KBM-7 (cell line): ENCODE measurements around the gene PID1.
"Not testable (repeated sequence)": the region's sequence is repeated elsewhere in the genome, so short reads cannot be mapped to it uniquely, and the experiment has no call there.

Source experiments
- DNase-seq: peaks from one replicate; pipeline ENCODE4 v3.0.0-alpha.2; 2015
- in situ Hi-C: fragments of 300-500 bp; cut with MboI; formaldehyde crosslinking; loops from 2 replicates; pipeline ENCODE4 v1.14.3; 2020; ENCODE audit warnings: low sequenced_read_pairs, low pct_unique_long_range_greater_than_20kb, mixed read lengths

The PID1 gene

DNA sequence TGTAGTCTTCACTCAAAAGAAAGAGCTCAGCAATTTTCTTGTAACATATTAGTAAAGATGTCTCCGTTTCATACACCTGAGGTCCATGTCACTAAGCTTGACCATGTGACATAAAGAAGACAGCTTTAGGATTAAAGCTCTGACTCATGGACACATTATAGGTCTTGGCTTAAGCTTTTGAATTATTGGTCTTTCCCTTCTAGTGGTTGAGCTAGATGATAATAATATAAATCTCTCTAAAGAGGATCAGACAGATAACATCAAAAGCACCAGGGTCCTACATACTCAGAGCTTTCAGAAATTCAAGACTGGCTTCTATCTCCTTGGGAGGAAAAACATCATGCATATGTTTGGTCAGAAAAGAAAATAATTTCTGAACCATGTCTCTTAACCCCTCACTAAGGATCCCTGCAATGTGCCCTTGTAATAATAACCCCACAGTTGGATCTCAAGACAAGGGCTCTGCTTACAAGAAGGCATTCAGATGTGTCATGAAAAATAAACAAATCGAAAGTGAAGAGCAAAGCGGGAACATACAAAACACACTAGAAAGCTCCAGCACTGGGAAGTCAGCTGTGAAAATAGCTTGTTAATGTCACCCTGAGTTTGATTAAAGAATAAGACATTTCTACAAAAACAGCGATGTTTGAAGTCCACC, 174.5 kb downstream of the PID1 start:
- DNase-seq = no peak
- in situ Hi-C loops = no loop called here

DNA sequence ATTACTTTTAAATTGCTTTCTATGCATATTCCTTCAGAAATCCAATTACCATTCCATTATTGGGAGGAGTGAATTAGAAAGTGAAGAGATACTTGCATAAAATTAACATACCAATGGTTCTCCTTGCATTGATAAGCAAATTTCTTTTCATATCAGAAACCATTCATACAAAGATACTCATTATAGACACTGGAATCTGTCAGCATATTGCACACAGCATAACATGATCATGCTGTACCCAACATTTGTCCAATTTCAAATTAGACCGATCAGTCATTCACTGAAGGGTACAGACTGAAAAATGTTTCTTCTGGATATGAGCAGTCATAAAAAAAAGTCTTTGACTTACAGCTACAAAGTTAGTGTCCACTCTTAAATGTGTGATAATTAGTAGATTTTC, 175.6 kb downstream of the PID1 start:
- in situ Hi-C loops = no loop called here
- DNase-seq = no peak

DNA sequence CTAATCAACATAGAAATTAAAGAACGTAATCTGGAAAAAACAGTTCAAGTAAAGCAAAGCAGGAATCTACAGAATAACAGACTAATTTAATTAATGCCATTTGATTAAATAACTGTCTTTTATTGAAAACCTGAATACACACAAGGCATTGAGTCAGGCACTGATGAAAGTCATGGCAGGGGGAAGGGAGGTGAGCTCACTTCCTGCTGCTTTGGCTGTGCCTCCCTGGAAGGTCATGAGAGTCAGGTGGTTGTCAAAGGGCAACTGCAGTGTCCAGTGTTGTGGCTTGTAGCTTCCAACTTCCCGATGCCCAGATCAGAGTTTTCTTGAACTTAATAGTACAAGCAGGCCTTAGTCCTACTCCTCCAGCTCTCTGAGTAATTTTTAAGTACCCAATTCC, 180.9 kb downstream of the PID1 start:
- no peak for DNase-seq
- in situ Hi-C loops = no loop called here

DNA sequence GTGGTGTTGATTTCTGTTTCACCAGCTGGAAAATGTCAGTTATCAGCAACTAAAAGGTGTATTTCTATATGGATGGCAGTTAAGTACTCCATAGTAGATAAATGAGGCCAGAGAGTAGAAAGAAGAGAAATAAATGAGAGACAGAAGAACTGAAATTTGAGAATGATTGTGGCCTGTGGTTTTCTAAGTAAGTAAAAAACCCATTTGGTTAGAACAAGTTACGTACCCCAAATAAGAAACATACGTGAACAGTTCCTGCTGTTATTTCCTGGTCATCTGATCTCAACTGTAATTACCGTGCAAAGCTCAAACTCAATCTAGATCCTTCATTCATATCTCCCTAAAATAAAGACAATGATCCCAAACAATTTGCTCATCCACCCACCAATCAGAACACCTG, 181.3 kb downstream of the PID1 start:
- DNase-seq = no peak

DNA sequence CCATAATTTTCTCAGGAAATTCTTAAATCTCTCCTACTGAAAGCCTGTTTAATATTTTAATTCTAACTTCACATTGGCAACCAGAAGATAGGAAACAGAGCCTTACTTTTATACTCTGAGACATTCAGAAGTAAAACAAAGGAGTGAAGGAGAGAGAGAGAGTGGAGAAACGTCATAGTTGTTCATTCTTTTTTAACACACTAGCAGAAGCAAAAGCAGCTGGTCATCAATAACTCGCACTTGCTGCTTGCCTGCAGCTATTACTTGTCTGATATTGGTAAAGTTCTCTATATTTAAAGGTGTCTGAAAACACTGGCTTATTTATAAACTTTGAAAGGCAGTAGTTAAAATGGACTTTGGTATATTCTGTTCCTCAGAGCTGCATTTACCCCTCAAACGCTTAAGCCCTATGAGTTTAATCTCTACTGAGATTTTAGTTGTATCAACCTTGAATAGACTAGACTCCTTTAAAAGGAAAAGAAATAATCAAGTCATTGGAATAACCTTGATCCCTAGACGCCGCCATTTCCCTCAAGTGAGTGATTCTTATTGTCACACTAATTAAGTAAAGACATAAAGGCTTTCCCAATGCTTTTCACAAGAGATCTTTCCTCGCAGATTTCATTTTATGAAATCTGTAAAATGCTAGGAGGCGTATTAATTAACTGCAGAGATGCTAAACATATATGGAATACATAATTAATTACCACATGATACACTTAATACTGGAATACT, 182.0 kb downstream of the PID1 start:
- in situ Hi-C loops = no loop called here
- no peak for DNase-seq

More for the DNA sequence above, 181.3 kb downstream of the PID1 start:
- in situ Hi-C loops = no loop called here

DNA sequence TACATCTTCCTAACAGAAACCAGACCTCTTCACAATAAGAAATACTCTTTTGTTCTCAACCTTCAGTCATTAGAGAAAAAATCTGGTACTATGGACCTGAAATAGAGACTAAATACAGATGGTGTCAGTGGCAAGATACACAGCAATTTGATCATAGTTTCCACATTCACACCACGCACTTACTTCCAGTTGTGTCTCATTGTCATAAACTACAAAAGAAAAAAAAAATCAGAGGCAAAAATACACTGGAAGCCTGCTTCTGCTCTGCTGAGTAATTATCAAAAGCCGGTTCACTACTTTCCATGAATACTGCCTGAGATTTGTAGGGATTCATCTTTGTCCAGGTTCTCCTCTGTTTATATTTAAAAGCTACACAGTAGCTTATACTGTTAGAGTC, 182.6 kb downstream of the PID1 start:
- DNase-seq = no peak
- in situ Hi-C loops = no loop called here

DNA sequence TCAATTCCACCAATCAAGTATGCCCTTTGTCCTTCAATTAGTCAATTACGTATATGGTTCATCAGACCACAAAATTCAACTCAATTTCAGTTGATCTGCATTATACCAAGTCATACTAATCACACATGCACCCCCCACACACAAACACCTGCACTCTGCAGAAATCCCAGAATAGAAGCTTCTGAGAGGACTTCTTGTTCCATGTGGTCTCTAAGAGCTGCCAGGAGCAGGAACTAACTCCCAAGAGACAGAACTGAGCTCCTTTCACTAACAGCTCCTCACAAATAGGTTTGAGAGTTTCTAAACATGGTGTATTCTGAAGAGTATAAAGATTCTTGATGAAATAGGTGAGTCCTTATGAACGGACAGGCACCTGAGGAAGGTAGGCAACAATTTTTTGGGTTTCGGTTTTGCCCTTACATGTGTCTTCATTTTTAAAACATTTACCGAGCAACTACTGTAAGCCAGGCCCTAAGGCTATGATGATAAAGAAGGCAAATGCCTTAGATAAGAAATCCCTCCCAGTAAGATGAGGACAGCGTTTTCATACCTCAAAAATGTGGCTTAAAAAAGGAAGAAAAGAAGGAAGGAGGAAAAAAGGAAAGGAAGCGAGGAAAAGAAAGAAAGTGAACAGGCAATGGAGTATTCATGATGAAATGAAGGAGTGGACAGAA, 183.1 kb downstream of the PID1 start:
- in situ Hi-C loops = no loop called here

DNA sequence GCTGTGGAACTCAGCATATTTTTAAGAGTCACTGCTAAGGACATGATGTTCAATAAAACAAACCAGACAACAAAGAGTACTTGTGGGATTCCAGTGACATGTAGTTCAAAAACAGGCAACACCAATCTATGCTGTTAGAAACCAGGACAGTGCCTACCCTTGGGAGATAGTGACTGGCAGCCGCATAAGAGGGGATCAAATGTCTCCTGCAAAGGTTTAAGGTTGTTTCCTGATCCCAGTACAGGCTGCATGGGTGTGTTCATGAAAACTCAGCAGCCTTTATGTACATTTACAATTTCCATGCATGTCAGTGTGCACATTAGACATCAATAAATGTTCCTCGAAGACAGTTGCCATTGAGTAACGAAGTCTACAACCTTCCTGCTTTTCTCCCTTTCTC, 183.8 kb downstream of the PID1 start:
- DNase-seq = no peak
- in situ Hi-C loops = no loop called here

More for the DNA sequence above, 183.1 kb downstream of the PID1 start:
- no peak for DNase-seq

DNA sequence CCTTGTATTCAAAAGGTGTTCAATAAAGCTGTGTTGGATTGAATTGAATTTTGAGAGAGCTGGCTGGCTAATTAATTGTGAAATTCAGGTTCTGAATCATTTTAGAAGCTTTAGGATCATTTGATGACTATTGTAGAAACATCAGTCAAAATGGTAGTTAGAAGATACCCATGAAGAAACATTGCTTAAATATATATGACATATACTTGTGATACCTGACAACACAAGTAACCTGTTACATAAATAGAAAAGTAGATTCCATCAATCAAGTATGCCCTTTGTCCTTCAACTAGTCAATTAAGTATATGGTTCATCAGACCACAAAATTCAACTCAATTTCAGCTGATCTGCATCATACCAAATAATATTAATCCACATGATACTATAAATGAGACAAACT, 185.6 kb downstream of the PID1 start:
- in situ Hi-C loops = no loop called here
- DNase-seq = no peak

DNA sequence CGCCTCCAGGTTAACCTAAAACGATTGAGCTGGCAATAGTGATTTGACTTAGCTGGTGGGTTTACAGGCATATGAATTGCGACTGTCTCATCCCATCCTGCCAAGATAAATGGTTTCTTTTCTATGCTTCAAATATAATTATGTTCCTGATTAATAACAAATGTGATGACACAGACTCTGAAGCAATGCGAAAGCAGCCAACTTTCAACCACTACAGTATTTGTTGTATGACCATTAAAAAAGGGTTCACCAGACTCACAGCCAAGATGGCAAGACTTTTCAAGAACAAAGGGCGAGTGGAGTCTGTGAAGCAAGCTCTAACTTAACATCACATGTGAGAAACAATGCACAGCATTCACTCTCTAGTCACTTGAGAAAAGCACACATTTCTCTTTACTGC, 186.6 kb downstream of the PID1 start:
- in situ Hi-C loops = no loop called here
- no peak for DNase-seq

DNA sequence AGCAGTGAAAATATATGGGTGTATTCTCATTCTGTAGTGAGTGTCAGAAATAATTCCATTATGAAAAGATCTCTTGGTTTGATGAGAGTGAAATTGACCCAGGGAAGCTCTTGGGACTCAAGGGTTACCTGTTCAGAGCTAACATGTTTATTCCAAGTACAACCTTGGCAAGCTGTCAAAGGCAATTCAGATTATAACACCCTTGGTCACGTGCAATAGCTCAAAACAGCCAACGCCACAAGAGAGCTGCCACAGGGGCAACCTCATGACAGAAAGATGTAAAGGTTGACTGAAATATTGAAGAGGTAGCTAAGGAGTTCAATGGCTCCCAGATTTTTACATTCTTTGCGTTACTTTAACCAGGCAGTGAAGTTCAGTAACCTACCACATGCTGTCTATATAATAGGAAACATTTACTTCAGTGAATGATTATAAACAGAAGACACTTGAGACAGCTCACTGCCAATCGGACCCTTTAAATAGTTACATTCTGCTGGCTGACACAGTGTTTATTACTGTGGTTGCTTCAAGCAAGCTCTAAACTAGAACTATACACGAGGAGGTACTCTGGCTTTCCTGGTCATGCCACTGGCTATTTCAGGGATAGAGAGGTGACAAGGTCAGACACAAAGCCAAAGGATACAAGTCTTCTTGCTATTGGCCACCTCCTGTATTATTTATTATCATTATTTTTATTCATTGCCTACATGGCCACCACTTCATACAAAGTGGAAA, 187.3 kb downstream of the PID1 start:
- in situ Hi-C loops = no loop called here

DNA sequence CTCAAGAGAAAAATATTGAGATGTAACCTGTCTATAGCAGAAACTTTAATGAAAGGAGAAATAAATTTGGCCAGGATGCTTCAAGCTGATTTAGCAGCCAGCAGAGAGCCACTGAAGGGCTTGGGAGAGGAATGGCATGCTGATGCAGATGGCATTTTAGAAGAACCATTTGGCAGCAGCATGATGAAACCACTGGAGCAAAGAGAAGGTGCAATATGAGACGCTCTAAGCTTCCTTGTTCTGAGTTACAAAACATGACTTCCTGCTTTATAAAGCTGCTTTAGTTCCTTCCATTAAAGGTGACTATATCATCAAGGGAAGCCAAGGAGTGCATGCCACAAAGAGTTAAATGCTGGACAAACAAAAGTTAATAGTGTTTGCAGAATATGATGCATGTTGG, 189.7 kb downstream of the PID1 start:
- no peak for DNase-seq
- in situ Hi-C loops = no loop called here

More for the DNA sequence above, 187.3 kb downstream of the PID1 start:
- DNase-seq = no peak

DNA sequence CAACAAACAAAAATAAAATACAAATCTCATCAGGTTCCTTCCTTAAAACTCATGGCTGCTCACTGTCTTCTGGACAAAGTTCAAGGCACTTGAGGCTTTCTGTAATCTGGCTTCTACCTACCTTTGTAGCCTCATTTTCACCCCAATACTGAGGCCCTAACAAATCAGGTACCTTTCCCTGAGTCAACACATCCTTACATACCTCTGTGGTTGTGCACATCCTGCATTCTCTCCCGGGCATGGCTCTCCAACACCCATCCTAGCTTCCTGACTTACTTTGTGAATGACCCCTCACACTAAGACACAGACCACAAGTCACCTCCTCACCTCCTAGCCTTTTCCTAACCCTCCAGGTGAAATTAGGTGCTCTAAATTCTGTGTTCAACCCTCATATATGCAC, 190.9 kb downstream of the PID1 start:
- DNase-seq = no peak
- in situ Hi-C loops = no loop called here

DNA sequence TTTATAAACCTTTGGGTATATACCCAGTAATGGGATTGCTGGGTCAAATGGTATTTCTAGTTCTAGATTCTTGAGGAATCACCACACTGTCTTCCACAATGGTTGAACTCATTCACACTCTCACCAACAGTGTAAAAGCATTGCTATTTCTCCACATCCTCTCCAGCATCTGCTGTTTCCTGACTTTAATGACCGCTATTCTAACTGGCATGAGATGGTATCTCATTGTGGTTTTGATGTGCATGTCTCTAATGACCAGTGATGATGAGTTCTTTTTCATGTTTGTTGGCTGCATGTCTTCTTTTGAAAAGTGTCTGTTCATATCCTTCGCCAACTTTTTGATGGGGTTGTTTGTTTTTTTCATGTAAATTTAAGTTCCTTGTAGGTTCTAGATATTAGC, 194.2 kb downstream of the PID1 start:
- DNase-seq = not testable (repeated sequence)

DNA sequence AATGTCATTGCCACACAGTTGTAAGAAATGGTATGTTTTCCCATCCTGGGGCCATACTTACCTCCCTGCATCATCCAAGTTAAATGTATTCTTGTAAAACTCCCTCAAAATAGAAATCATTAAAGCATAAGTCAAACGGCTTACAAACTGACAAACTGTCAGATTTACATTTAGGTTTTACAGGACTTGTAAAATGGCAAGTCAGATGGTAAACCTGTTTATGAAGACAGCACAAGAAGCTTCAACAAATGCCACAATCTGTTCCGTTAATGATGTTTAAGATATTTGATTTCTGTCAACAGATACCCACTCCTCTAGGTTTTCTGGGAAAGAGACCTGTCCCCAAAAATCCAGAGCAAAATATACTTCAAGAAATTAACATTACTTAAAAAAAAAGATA, 197.2 kb downstream of the PID1 start:
- DNase-seq = no peak
- in situ Hi-C loops = no loop called here

More for the DNA sequence above, 194.2 kb downstream of the PID1 start:
- in situ Hi-C loops = not testable (repeated sequence)

DNA sequence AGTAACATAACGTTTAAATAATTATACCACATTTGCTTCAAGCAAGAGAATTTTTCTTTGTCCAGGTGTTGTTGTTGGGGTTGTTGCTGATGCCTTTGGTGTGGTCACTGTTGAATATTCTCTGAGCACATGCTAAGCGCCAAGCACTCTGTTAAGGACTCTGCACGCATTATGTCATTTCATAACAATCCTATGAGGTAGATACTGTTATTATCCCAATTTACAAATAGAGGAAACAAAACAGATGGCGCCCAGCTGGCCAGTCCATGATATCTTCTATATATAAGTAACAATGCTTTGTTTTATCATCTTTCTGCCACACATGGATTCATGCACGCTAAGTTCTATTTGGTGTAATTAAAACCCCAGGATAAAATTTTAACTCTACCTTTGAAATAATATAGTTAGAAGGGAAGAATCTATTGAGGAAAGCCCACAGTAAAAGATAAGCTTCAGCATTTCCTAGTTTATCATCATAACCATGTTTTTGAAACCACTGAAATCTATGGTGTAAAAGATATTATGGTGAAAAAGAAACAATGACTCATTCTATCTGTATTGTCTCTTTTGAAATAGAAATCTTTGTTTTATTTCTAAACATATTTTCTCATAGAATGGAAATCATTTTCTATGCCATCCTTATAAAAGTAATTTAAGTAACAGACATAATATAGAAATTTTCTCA, 199.7 kb downstream of the PID1 start:
- in situ Hi-C loops = no loop called here
- no peak for DNase-seq

DNA sequence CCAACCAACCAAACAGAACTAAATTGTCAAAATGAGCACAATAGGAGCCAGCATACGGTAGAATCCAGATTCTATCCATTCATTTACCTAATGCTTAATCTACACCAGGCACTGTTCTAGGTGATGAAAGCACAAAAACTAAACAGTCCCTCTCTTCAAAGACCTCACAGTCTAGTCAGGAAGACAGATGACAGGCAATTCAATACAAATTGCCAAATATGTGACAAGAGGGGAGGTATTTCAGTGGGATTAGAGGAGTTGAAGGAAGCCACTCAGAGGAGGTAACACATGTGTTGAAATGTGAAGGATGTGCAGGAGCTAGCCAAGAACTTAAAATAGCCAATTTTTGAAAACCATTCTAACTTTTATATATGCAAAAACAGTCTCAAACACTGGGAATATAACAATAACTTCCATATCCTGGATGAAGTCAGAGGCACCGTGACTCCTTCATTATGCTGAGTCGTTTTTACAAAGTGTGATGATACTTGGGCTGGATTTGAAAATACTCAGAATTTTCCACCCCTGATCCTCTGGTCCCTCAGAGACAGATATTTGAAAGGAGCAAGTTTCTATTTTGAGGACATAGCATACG, 204.9 kb downstream of the PID1 start:
- in situ Hi-C loops = no loop called here
- DNase-seq = no peak

DNA sequence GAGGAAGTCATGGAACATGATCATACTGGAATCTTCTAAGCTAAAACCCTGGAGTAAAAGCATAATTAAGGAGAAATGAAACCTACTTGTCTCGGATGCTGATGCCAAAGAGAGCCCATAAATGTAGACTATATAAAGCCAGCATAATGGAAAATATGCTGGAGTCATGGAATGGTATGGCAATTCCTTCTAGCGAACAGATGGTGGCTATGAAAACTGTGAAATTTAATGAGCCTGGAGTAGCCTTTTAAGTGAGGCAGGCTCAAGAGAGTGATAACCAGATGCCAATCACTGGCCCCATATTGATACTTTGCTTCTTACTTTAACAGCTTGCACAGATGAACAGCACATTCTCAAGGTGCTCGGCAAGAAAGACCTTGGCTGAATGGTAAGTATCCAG, 206.3 kb downstream of the PID1 start:
- DNase-seq = no peak
- in situ Hi-C loops = no loop called here

DNA sequence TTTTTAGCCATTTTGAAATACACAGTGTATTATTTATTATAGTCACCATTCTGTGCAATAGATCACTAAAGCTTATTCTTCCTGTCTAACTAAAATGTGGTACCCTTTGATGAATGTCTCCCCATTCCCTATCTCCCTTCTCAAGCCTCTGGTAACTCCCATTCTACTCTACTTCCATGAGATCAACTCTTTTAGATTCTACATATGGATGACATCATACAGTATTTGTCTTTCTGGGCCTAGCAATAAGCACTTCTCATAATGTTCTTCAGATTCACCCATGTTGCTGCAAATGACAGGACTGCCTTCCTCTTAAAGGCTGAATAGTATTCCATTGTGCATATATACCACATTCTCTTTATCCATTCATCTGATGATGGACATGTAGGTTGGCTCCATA, 210.9 kb downstream of the PID1 start:
- no peak for DNase-seq
- in situ Hi-C loops = no loop called here
